Measurements from ENCODE around the gene SHMT2.

SHMT2 gene

DNA sequence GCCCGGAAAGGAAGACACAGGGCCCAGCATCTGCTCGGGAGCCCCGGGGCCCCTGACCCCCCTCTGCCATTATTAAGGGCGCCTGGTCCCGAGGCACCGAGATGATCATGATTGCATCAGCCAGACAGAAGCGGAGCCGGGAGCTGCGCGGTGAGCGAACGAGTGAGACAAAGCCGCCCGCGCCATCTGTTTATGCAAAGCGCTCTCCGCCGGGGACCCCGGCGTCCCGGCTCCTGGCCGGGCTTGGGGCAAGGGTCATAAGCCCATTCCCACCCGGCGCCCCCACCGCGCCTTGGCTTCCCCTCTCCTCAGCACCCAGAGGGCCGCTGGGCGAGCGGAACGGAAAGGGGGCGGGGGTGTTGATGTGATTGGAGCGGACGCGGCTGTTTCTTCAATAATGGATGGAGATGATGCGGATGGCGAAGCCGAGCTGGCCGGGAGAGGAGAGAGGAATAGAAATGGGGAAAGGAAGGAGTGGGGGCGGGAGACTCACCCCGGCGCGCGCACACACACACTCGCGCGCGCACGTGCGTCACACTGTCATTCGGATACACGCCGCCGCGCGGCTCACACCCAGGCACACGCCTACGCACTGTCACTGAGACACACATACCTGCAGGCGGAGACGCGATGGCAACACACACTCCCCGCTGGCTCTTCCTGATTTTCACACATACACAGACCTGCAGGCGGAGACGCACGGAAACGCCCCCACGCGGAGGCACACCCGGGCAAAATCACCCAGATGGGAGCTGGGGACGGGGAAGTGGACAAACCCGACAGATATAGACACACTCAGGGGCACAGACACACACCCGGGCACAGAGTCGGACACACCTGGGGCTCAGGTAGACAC, 10.8 kb downstream of the SHMT2 start:
- no peak for DNase-seq (ENCODE audit: low read depth)

DNA sequence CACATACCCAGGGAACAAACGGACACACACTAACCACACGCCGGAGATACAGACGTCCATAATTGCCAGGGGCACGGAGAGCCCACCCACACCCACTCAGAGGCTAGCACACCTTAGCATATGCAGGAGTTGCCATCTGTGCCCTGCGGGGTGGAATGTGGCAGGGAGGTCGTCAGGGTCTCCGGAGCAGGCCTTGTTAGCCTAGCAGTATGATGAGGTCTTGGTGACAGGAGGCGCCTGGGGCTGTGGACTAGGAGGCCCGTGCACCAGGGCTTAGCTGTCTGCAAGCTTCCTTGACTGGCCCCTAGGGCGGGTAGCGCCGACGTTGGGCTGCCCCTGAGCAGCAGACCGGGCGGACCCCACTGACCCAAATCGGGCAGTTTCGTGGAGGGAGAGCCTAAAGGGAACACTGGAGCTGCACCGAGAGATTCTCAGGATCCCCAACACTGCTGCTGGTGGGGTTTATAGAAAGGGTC, 11.5 kb downstream of the SHMT2 start:
- DNase-seq (ENCODE audit: low read depth), result no peak

DNA sequence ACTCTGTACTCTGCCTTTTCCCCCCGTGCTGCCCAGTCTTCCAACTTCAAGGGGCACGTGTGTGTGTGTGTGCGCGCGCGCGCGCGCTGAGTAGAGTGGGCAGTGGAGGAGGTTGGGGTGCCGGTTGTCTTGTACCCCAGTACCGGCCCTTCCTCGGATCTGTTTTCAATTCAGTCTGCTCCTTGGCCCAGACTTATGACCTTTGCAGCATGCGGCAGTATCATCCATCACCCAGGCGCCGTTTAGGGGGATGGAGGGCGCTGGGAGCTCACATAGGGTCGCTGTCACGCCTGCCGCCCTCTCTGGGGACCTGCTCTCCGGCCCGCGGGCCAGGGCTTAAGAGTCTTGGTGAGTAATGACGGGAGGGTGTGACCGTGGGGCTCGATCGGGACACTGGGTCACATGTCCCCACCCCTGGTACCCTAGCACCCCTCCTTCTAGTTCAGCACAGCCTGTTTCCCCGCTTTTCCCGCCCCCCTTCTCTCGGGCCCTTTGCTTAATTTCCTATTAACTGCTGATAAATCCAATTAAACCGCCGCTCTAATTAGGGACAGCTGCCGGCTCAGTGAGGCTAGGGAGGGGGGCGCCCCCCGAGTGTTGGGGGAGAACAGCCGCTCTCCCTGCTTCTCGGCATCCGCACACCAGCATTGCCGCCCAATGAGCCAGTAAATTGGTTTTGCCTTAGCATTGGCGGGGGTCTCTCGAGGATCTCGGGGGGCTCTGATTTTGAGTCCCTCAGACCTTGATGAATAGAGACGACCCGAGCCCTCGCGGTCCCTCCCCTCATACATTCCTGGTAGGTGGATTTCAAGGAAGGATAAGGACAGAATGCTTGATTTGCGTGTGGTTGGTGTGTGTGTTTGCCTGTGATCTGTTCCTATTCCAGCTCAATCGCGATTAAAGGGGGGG, 12.1 kb downstream of the SHMT2 start:
- DNase-seq (ENCODE audit: low read depth), result no peak

DNA sequence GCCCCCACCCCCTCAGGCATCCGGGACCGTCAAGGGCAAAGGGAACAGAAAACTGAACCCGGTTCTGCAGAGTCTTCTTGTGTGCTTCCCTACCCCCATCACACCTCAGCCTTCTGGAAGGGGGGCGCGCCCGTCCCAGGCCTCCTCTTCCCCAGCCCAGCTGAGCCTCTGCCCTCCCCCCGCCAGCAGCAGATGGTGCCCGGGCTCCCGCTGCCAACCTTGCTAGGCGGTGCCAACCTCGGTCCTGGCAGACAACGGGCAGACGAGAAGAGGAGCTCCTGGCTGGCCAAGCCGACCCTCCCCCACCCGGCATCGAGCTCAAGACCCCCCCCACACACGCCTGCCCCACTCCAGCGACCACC, 12.8 kb downstream of the SHMT2 start:
- DNase-seq (ENCODE audit: low read depth), result no peak

DNA sequence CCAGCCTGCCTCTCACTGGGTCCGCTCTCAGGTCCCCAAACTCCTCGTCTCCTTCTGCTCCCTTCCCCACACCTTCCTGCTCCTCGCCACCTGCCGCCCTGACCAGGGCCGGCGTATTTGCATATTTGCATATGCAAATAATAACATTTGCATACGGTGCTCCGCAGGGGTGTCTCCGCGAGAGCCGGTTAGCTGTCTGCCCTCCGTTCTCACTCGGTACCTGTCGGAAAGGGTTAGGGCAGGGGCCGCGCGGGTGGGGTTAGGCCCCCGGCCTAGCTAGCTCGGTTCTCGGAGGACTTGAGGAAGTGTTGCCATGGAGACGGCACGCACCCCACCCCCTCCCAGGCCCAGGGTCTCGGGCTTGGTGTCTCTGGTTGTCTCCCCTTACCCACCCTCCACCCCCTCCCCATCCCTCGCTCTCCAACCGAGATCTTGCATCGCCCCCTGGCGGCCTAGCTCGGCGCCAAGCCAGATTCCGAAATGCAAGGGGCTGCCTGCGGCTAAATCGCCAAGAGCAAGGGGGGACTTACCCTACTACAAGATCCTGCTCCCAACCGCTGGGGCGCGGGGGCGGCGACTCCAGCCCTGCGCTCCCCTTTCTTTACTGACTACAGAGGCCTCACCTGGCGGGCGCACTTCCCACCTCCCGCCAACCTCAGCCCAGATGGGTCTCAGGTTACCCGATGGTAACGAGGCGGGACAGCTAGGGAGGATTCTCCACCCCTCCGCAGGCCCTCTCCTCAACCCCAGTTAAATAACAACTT, 13.4 kb downstream of the SHMT2 start:
- no peak for DNase-seq (ENCODE audit: low read depth)

DNA sequence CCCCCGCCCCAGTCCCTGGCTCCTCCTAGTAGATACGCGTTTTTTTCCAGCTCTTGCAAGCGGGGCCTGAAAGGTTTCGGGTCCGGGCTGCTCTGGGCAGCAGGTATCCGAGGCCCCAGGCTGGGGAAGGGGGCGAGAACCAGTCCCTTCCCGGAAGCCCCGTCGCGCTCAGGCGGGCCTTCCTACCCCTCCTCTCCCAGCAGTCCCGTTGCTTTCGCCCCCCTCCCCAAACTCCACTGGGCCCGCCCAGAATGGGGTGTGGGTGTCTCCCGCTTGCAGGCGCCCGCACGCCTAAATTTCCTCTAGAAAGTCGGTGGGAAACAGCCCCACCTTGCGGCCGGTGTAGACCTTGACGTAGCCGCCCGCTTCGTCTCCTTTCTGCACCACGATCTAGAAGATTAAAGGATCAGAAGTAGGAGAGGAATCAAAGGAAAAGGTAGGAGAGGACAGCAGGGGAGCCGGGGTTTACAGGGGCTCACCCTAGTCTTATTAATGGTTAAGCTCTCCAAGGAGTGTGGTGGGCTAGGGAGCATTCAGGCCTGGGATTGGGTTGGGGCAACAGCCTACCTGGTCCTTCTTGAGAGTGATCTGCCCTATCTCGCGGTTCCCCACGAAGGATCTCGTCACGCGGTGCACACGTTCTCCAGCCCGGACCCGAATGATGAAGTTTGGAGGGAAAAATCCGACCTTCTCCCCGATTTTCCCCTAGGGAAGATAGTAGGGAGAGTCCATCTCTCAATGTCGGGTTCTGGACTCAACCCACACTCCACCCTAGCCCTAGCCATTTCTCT, 14.2 kb downstream of the SHMT2 start:
- DNase-seq (ENCODE audit: low read depth), result peak; percentile 49

DNA sequence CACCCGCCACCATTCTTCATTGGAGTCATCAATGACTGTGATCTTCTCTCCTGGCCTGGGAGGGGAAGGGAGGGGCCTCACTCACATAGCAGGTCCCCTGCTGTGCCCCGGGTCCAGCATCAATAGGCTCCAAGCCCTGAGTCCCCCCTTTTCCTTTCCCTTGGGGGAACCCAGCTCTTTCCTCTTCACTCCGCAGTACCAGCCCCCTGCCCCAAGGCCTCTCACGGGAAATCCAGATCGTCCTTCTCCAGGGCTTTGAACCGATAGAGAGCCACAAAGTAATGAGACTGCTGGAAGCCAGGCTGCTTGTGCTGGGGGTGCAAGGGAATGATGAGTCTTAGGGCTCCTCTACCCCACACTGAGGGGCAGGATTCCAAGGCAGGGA, 14.8 kb downstream of the SHMT2 start:
- no peak for DNase-seq (ENCODE audit: low read depth)

DNA sequence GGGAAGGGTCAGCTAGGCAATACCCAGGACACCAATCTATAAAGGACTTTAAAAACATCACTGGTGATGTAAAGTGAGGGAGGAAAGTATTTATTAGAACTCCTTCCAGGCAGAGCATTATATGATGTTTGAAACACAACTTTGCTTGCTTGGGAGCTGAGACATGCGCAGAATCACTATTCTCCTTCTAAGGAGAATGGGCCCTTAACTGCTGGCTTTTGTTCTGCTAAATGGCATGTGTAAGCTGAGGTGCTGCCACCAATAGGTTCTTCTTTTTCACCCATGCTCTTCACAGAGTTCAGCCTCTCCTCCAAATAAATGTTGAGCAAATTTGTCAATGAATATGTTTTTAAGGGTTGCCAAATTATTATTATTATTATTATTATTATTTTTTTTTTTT, 17.5 kb downstream of the SHMT2 start:
- no peak for DNase-seq (ENCODE audit: low read depth)

DNA sequence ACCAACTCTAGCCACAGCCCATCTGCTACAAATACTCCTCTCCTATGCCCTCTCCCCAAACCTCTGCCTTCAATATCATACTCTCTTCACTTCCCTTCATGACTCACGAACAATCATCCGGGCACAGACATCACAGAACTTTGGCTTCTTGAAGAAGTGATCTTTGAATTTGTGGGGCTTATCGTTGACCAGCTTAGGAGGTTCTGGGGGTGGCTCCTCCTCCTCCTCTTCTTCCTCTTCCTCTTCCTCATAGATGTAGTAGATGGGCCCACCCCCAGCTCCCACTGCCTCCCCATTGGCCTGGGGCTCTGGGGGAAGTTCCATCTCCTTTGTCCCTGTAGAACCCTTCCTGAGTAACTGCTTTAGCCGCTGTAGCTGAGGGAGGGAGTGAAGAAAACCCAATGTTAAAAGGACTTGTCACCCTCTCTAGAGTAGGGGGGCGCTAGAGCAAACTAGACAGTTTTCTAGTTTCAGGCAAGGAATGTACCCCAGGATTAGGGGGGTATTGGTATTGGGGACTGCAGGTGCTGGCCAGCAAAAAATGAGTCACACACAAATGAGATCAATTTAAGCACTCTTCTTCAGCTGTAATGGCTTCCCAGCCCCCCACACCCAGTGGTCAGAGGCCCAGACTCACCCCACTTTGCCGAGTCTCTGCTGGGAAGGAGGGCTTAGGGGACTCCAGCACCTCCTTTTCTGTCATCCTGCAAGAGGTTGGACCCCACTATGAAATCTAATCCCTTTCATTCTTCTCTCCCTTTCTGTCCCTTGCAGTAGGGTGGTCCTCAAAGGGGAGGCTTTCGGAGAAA, 19.6 kb downstream of the SHMT2 start:
- no peak for DNase-seq (ENCODE audit: low read depth)

DNA sequence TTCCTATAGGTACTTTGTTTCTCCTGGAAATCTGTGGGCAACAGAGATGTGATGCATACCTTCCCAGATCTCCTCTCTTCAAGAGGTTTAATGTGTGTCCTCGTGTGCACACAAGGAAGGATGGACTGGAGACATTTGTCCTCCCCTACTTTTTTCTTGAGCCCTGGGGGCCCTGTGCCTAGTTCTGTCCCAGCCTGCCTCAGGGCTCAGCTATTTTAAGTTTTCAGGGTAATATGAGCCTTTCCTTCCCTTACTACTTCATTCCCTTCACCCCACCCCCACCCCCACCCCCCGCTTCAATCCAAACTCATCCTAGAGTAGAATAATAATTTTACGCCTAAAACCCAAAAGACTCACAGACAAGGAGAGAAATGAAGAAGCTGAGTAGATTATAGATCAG, 21.0 kb downstream of the SHMT2 start:
- no peak for DNase-seq (ENCODE audit: low read depth)

DNA sequence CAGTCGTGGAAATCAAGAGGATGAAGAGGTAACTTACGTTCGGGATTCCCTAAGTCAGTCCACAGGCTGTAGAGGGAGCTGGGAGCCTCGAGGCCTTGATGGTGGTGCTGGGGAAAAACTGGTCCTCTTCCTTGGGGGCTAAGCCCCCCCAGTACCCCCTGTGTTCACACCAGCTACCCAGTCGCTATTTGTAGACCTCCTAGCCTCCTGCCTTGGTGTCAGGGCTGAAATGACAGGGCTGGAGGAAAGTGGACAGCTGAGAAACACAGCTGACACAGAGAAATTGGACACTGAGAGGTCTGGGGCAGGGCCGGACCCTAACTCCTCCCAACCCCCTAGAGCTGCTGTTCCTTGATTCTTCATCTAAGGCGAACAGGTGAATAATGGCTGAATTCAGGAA, 21.4 kb downstream of the SHMT2 start, which contains the start of gene STAC3:
Gene STAC3, minus strand, starts transcription at position 232 of the 400 bp plus-strand sequence. CDS start 1,551 bp downstream, outside the sequence.
- no peak for DNase-seq (ENCODE audit: low read depth)

DNA sequence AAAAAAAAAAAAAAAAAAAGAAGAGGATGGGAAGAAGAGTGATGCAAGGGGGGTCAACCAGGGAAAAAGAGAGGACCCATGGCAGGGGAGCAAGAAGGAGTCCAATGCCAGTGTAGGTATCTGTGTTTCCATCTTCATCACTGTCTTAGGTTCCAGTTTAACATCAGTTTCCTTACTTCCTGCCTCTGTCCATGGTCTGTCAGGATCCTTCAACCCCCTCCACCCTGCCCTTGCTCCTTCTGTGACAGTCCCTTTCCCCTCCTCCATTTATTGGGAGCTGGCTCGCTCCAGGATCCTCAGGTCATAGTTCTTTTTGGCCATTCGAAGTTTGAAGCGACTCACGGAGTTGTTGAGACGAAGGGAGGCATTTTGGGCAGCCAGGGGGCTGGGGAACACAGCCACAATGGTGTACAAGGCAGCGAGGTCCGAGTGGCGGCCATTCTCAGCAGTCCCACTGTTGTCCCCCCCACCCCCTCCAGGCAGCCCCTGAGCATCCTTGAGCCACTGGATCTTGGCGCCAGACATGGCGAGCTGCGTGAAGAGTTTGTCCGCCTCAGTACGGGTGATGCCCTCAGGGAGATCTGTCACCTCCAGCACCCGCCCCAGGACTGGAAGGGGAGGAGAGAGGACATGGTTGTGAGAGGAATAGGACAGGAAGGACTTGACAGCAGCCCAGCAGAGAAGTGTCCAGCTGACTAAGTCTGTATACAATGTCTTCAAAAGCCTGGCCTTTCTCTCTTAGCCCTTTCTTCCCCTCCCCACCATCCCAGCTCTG, 25.2 kb downstream of the SHMT2 start:
- no peak for DNase-seq (ENCODE audit: low read depth)

DNA sequence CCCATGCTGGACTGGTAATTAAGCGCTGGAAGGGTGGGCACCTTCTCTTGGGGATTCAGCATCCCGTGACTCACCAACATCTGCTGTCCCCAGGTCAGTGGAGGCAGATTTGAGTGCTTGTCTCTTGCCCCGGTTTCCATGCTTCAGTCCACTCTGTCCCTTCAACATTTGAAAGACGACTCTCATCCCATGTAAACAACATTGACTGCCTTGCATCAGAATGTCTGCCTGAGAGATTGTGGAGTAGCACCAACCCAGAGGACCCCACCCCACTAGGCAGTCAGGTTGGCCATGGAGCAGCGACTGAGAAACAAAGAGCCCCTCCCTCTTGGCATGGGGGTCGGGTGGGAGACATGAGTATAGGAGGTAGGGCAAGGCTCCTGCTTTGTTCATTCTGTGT, 26.4 kb downstream of the SHMT2 start:
- DNase-seq (ENCODE audit: low read depth), result no peak

DNA sequence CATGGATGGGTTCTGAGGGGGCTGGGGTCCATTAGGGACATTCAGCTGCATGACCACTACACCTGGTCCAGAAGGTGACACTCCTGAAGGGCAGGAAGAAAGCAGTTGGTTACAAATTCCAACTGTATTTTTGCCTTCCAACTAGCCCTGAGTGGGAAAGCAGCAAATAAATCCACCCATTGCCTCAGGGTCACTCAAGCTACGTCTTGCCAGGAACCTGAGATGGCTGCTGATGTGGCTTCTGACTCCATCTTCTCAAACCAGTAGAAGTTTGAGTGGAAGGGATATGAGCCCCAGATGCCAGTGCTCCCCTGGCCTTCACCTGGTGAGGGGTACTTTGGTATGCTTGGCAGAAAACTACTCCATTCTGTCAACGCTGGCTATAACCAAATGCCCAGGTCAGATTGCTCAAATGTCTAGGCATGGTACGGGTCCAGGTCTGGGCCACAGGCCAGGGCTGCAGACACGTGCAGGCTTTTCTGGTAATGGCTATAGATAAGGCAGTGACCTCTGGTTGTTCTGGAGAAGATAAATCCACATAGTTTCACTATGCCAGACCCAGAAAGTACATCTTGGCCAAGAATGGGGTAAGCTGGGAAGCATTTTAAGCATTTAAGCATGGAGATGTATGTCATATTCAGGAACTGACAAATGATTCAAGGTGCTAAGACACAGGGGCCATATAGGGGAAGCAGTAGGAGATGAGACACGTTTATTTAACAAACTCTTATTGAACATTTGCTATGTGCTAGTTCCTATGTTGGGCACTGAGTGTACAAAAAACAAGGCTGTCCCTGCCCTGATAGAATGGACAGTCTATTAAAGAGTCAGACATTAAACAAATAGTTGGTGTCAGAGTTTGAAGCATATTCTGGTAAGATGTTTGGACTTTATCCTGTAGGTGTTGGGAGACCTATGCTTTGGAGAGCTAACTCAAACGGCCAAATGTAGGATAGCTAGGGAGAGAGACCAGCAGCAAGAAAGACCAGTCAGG, 29.8 kb downstream of the SHMT2 start:
- no peak for DNase-seq (ENCODE audit: low read depth)

DNA sequence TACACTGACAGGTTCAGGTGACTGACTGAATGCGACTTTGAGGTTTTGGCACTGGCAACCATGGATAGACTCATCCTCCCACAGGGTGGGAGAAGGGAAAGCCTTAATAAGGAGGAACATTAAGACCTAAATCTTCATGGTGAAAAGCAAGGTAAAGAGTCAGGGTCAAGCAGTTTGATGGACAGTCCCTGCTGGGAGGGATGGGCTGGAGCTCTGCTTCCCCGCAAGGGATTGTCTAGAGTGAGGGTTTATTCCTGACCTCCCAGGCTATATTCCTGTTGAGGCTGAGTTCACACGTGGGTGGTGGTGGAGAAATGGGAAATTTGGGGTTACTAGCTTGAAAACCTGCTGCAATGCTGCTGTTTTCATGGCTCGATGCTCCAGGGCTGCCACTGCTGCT, 30.9 kb downstream of the SHMT2 start:
- no peak for DNase-seq (ENCODE audit: low read depth)

DNA sequence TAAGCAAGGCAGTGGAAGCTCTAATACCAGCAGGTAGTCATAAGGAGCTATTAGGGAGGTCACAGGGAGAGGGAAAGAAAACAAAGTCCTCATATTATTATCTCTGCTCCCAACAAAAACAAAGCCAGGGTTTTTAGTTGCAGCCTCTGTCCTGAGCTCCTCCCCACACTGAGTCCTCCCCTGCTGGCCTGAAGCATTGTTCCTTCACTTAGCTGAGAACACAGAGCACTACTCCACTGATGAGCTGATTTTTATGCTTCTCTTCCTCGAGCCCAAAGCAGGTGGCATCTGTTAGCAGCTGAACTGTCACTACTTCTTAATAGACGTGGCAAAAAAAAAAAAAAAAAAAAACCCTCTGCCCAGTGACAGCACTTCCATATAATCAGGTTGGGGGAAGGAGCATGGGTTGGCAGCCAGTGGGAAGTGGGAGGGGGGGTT, 31.9 kb downstream of the SHMT2 start:
- no peak for DNase-seq (ENCODE audit: low read depth)

DNA sequence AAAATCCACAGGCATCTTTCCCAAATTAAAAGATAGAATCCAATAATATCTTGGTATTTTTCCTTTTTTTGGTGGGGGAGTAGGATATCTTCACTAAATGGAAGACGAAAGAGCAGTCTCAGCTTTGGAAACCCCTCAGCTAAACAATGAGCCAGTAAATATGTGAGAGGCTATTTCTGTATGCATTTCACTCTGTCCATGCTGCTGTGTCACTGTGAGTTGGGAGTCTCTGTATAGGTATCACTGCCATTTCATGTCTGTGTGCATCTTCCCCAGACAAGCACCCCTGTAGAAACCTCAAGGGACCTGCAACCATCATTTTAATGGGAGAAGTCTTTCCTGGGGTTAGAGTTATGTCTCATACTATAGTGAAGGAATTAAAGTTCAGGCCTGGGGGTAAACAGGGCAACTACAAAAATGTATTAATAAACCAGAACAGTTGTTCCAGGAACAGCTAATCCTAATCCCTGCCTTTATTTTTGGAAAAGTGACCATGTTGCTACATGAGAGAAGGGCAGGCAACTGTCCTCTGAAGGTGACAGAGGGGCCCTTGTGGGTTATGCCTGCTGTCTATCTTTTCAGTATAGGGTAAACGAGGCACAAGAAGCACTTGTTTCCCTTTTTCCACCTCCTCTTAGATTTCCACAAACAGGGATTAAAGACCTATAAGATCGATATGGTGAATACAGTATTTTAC, 32.8 kb downstream of the SHMT2 start:
- no peak for DNase-seq (ENCODE audit: low read depth)

DNA sequence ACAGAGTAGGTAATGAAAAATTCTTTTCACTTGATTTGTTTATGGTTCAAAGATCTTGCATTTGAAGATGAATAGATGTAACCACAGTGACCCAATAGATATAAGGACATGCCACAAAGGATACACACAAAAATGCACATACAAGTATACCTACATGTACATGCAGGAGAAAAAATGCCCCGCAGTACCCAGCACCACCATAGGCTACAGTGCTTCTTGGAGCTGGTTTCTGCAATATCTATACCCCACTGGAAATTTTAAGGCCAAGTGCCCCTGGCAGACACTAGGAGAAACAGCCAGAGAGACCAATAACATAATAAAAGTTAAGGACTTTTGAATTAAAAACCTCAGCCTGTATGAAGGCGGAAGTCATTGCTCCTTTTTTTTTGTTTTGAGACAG, 33.6 kb downstream of the SHMT2 start:
- DNase-seq (ENCODE audit: low read depth), result no peak
